Dedifferentiated amniotic fluid mesenchymal stem cell (primary cell): ENCODE data around the gene PID1.
A peak's percentile ranks its signal among the peaks of the same experiment; 100 is the strongest.
"Not testable (repeated sequence)": the region's sequence is repeated elsewhere in the genome, so short reads cannot be mapped to it uniquely, and the experiment has no call there.

Experiments
- DNase-seq: peaks from one replicate; pipeline ENCODE4 v3.0.0-alpha.2; 2016; ENCODE audit errors: extremely low spot score

The PID1 gene

GRCh38 chr2:229212241-229212640 lies 58.8 kb downstream of the PID1 start:
- no peak for DNase-seq

DNA sequence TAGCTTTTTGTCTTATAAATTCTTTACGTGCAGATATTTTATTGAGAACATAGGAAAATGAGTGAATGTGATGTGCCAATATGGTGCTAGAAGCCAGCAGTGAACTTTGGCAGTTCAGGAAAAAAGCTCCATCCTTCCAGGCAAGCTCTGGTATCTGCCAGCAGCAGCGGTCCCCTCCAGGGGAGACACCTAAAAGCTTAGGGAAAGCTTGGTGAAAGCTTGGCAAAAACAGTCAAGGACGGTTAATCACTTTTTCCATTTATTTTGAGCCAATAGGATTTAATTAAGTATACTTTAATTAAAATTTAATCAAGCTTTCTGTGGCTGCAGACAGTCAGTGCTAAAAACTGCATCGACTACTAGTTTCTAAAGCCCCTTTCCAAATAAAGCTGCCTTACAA lies 60.4 kb downstream of the PID1 start:
- DNase-seq: no peak

GRCh38 chr2:229206548-229206947 lies 64.5 kb downstream of the PID1 start:
- no peak for DNase-seq

GRCh38 chr2:229205704-229206103 lies 65.4 kb downstream of the PID1 start:
- DNase-seq: no peak

DNA sequence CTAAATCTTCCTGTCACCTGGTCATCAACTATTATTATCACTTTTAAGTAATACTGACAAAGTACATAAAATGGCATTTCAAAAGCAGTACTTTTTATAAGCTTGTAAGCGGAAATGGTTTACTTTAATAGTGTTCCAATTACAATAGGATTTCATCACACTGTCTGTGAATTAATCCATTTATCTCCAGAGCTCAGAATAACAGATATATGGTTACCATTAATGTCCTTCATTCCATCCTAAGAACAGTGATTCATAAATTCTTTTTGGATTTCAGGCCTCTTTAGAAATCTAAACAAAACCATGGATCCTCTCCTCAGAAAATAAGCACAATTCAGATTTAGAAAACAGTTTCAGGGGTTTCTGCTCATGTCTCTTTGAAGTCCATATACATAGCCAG lies 68.4 kb downstream of the PID1 start:
- DNase-seq: no peak

- no peak for DNase-seq
Observed at GRCh38 chr2:229201521-229201920, 69.6 kb downstream of the PID1 start.

- no peak for DNase-seq
Observed at GRCh38 chr2:229199267-229199666, 71.8 kb downstream of the PID1 start.

DNA sequence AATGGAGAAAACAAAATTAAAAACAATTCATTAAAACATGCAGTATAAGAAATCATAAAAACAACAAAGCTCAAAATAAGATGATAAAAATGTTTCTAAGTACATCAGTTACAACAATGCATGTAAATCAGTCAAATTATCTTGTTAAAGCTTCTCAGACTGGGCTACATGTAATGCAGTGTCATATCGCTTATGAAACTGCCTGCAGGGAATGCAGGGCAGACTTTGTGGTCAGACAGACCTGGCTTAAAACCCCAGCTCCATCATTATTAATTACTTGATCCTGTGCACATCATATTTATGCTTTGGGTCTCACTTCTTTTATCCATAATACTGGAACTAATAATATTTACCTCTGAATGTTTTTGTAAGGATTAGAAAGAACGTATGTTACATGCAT lies 74.6 kb downstream of the PID1 start:
- DNase-seq: no peak

DNA sequence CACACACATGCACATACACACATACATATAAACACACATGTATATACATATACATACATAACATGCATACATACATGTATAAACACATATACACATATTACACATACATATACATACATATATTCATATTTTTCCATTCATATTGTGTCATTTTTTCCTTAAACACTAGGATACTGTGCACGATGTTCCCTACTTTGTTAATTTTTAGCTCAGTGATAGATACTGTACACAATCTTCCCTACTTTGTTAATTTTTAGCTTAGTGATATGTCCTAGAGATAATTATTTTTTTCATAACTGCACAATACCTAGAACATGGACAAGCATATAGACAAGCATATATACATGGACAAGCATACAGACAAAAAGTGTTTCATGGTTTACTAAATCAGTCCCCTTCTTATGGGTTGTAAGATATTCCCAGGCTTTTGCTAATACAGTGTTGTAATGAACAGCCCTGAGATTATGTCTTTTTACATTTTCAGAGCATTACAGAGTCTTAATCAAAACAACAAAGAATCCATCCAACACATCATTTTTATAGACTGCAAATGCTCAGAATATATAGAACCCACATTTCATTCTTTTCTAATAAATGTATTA lies 75.6 kb downstream of the PID1 start:
- no peak for DNase-seq

DNA sequence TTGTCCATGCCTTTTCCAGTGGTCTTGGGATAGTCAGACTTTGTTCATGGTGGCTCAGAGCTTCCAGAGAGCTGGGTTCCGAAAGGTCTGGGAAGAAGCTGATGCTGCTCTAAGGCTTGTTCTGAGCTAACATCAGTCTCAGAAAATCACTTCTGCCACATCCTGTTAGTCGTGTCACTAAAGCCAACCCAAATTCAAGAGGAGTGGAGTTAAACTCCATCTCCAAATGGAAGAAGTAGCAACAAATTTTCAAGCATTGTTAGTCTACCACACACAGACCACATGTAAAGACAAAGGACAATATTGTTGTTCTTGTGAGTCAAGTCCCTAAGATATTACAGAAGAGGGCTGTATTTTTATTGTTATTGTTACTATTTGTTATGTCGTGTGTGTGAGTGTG lies 77.8 kb downstream of the PID1 start:
- DNase-seq: no peak

GRCh38 chr2:229191413-229191812 lies 79.7 kb downstream of the PID1 start:
- DNase-seq: no peak

DNA sequence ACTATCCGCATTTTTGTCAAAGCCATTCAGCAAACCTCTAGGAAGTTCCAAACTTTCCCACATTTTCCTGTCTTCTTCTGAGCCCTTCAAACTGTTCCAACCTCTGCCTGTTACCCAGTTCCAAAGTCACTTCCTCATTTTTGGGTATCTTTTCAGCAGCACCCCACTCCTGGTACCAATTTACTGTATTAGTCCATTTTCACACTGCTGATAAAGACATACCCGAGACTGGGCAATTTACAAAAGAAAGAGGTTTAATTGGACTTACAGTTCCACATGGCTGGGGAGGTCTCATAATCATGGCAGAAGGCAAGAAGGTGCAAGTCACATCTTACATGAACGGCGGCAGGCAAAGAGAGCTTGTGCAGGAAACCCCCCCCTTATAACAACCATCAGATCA lies 84.0 kb downstream of the PID1 start:
- DNase-seq: not testable (repeated sequence)

- no peak for DNase-seq
Observed at GRCh38 chr2:229181641-229182040, 89.4 kb downstream of the PID1 start.

DNA sequence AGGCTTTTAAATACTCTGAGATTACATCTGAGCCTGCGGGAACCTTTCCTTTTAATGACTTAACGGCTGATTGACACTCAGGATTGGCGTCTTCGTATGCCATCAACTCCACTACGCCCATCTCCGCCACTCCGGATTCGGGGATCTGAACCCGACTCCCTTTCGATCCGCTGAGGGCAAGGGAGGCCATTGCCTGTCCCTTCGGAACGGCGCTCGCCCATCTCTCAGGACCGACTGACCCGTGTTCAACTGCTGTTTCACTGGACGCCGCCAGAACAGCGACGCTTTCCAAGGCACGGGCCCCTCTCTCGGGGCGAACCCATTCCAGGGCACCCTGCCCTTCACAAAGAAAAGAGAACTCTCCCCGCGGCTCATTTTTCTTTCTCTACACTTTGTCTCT lies 90.4 kb downstream of the PID1 start:
- no peak for DNase-seq

- DNase-seq: no peak
Observed at GRCh38 chr2:229179628-229180027, 91.5 kb downstream of the PID1 start.

- DNase-seq: no peak
Observed at GRCh38 chr2:229178706-229179105, 92.4 kb downstream of the PID1 start.

DNA sequence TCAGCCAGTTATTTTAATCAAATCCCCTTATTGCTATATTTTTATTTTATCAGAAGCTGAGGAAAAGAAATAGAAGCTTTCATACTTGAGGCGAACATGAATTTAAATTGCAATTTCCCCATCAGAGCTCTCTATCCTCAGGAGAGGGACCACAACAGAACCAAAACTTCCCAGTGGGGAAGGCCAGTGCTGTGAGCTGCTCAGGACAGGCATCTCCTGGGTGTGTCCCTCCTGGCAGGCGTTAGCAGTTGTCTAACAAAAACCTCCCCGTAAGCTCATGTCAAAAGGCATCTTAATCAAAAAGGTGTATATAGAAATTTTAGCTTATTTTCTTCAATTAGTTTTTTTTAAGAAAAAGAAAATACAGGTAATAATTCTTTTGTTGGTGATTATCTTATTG lies 93.0 kb downstream of the PID1 start:
- DNase-seq: no peak

- DNase-seq: peak; percentile 21
Observed at GRCh38 chr2:229176136-229176535, 95.0 kb downstream of the PID1 start.

- DNase-seq: no peak
Observed at GRCh38 chr2:229175497-229175863, 95.6 kb downstream of the PID1 start.

DNA sequence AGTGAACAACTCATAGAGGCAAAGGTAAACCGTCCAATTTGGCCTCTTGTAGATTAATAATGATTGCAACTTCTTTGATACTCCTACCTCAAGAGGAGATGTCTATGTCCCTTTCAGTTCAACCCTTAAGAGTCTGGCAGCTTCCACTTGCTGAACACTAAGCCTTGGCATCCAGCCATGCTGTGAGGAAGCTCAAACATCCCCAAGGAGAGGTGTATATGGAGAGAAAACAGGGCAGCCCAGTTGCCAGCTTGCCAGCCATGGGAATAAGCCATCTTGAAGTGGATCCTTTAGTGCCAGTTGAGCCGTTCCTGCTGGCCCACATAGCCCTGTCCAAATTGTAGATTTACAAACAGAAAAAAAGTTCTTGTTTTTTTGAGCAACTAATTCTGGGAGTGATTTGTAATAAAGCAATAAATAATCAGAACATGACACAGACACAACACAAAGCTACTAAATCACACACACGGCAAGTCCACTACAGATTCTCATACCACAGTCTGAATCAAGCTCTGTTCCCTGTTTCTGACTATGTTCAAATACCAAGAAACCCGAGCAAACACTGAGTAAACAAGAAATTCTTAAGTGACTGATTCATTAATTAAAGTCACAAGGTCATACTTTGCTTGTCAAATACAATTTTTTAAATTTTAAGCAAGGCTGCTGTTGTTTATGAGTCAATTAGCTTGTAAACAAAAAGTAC lies 96.1 kb downstream of the PID1 start:
- DNase-seq: peak; percentile 74

- no peak for DNase-seq
Observed at GRCh38 chr2:229173825-229174359, 97.2 kb downstream of the PID1 start.

GRCh38 chr2:229170916-229171315 lies 100.2 kb downstream of the PID1 start:
- no peak for DNase-seq

DNA sequence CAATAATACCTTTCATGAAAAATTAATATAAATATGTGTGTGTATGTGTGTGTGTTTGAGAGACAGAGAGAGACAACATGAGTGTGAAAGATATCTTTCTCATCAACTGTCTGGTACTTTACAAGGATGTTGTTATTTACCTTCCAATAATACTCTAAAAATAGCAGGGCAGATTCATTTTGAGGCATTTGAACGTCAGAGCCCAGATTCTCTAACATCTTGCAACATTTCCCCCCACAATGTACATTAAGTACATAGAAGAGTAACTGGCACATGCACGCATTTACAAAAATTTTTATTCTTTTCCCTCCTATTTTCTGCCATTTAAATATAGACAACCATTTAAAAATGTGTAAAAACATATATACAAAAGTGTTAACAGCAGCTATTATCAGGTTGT lies 100.9 kb downstream of the PID1 start:
- no peak for DNase-seq

GRCh38 chr2:229169751-229170150 lies 101.3 kb downstream of the PID1 start:
- DNase-seq: no peak
